ENCODE data around the gene SPATA12.

DNA sequence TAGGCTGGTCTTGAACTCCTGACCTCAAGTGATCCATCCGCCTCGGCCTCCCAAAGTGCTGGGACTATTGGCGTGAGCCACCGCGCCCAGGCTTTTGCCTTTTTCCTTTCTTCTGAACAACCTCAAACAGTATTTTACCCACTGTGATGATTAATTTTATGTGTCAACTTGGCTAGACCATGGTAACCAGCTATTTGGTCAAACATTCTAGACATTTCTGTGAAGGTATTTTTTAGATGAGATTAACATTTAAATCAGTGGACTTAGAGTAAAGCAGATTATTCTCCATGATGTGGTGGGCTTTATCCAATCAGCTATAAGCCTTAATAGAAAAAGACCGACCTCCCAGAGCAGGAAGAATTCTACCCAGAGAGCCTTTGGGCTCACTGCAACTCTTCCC is 6.0 kb downstream of the SPATA12 start:
- TF ChIP-seq, protein P1, sequence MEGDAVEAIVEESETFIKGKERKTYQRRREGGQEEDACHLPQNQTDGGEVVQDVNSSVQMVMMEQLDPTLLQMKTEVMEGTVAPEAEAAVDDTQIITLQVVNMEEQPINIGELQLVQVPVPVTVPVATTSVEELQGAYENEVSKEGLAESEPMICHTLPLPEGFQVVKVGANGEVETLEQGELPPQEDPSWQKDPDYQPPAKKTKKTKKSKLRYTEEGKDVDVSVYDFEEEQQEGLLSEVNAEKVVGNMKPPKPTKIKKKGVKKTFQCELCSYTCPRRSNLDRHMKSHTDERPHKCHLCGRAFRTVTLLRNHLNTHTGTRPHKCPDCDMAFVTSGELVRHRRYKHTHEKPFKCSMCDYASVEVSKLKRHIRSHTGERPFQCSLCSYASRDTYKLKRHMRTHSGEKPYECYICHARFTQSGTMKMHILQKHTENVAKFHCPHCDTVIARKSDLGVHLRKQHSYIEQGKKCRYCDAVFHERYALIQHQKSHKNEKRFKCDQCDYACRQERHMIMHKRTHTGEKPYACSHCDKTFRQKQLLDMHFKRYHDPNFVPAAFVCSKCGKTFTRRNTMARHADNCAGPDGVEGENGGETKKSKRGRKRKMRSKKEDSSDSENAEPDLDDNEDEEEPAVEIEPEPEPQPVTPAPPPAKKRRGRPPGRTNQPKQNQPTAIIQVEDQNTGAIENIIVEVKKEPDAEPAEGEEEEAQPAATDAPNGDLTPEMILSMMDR (IDR thresholded peaks at IDR 0.05) = no peak
- no peak for TF ChIP-seq POLR2A (IDR thresholded peaks at IDR 0.05)
